GM12878 (cell line): ENCODE data around the gene B3GALT5. TPM values are rescaled to one million over a fixed set of nuclear protein-coding genes. Genes with fewer than 3 reads are reported as not detected.

Source experiments
- ATAC-seq: fragments of 200-7000 bp; cut with Tn5 transposase; 3 replicates; pipeline ENCODE4 v1.9.1; 2020; ENCODE audit warnings: mild to moderate bottlenecking, moderate library complexity
- BruUV-seq: library from RNA; stranded (reverse); fragments of 400-500 nt; replicated peaks from 2 replicates; lab custom pipeline; 2021; lab: Mats Ljungman, UMichigan
- CTCF ChIA-PET: fragments of 300-600 bp; sonication (Branson Sonifier 250); formaldehyde crosslinking; extraction: SDS; loops from one replicate; lab custom pipeline; 2021; ENCODE audit warnings: inconsistent platforms; lab: Yijun Ruan, JAX
- POLR2A ChIA-PET: fragments of 350-600 bp; formaldehyde crosslinking; extraction: SDS; loops from one replicate; lab custom pipeline; 2021; ENCODE audit warnings: inconsistent platforms; lab: Charles Lee
- RAD21 ChIA-PET: fragments of 300-600 bp; sonication (Branson Sonifier 250); formaldehyde crosslinking; loops from one replicate; lab custom pipeline; 2023; ENCODE audit warnings: antibody characterized with exemption; ENCODE audit not compliant: unreplicated experiment; lab: Charles Lee
- SMC1A ChIA-PET: fragments of 300-600 bp; sonication (Branson Sonifier 250); formaldehyde crosslinking; loops from one replicate; lab custom pipeline; 2023; ENCODE audit not compliant: unreplicated experiment, uncharacterized antibody; lab: Charles Lee
- DNase-seq: peaks from one replicate; pipeline ENCODE4 v3.0.0-alpha.2; 2011; ENCODE audit warnings: low read depth, low spot score
- FAIRE-seq: peaks from 3 replicates; lab custom pipeline; 2011; peaks lifted over from hg19 to GRCh38; lab: Jason Lieb, UNC
- H2AFZ ChIP-seq: 2 replicates; pipeline ENCODE4 v1.6.0; 2011; ENCODE audit warnings: low read depth, low read length, control low read depth; ENCODE audit not compliant: control insufficient read depth
- H3K27ac ChIP-seq: 2 replicates; pipeline ENCODE4 v1.5.1; 2011; ENCODE audit warnings: control low read depth; ENCODE audit not compliant: control insufficient read depth, insufficient read depth
- H3K27me3 ChIP-seq, 2 experiments: replicated peaks in 1 of 2; 2 replicates each; pipeline versions ENCODE4 v1.6.0 to v1.6.1; 2011; ENCODE audit warnings: low read length in 1 of 2; ENCODE audit not compliant: control insufficient read depth in 2 of 2, insufficient read depth in 2 of 2
- H3K36me3 ChIP-seq, 2 experiments: 2 replicates each; pipeline ENCODE4 v1.5.1; 2011; ENCODE audit warnings: low read length in 1 of 2; ENCODE audit not compliant: control insufficient read depth in 2 of 2, insufficient read depth in 2 of 2
- H3K4me1 ChIP-seq: 2 replicates; pipeline ENCODE4 v1.6.1; 2011; ENCODE audit warnings: mild to moderate bottlenecking, low read length, moderate library complexity, mixed read lengths; ENCODE audit not compliant: control insufficient read depth, insufficient read depth
- H3K4me2 ChIP-seq: 2 replicates; pipeline ENCODE4 v1.6.0; 2011; ENCODE audit warnings: control low read depth; ENCODE audit not compliant: control insufficient read depth, insufficient read depth
- H3K4me3 ChIP-seq: fragments of 200-600 bp; sonication (generic); 2 replicates; pipeline ENCODE4 v1.5.1; 2016
- H3K79me2 ChIP-seq: 2 replicates; pipeline ENCODE4 v1.6.0; 2011; ENCODE audit warnings: low read length; ENCODE audit not compliant: control insufficient read depth, insufficient read depth
- H3K9ac ChIP-seq: 2 replicates; pipeline ENCODE4 v1.8.0; 2011; ENCODE audit warnings: low read length, control low read depth, mixed read lengths; ENCODE audit not compliant: control insufficient read depth, insufficient read depth
- H3K9me3 ChIP-seq: replicated peaks from 3 replicates; pipeline ENCODE4 v1.5.1; 2011; ENCODE audit warnings: mild to moderate bottlenecking, low read length; ENCODE audit not compliant: control insufficient read depth, insufficient read depth
- H4K20me1 ChIP-seq: 2 replicates; pipeline ENCODE4 v1.6.0; 2011; ENCODE audit not compliant: control insufficient read depth, insufficient read depth
- EED ChIP-seq: sonication (generic); IDR thresholded peaks from 2 replicates; pipeline ENCODE4 v1.6.1; 2016; ENCODE audit warnings: antibody characterized with exemption, low read depth
- FOXM1 ChIP-seq: IDR thresholded peaks from 2 replicates; pipeline ENCODE4 v1.6.1; 2012; ENCODE audit warnings: low read depth, mild to moderate bottlenecking, inconsistent platforms, low read length, moderate library complexity
- LARP7 ChIP-seq: fragments of 450-650 bp; IDR thresholded peaks from 2 replicates; pipeline ENCODE4 v1.6.1; 2017; ENCODE audit warnings: mild to moderate bottlenecking
- POU2F2 ChIP-seq: IDR thresholded peaks from 3 replicates; pipeline ENCODE4 v1.6.1; 2011; ENCODE audit warnings: low read depth, mild to moderate bottlenecking, low read length, borderline replicate concordance
- RAD51 ChIP-seq: fragments of 450-650 bp; IDR thresholded peaks from 2 replicates; pipeline ENCODE4 v1.6.1; 2016; ENCODE audit warnings: moderate library complexity, mild to moderate bottlenecking, inconsistent platforms
- TCF12 ChIP-seq: IDR thresholded peaks from 2 replicates; pipeline ENCODE4 v1.6.1; 2011; ENCODE audit warnings: low read depth, mild to moderate bottlenecking, low read length
- ZNF384 ChIP-seq: IDR thresholded peaks from 2 replicates; pipeline ENCODE4 v1.6.1; 2012; ENCODE audit warnings: low read depth, mild to moderate bottlenecking, low read length, improper control_type of control experiment, borderline replicate concordance
- WGBS: methylation state at CpG from one replicate; pipeline ENCODE4 v1.1.6; 2016; ENCODE audit warnings: low lambda C conversion rate; ENCODE audit not compliant: insufficient replicate concordance, insufficient coverage; ENCODE audit errors: missing lambda C conversion rate; 5-methylcytosine and 5-hydroxymethylcytosine counted together
- in situ Hi-C: fragments of 300-500 bp; cut with MboI; formaldehyde crosslinking; loops from 9 replicates; pipeline ENCODE4 v1.14.3; 2018; ENCODE audit warnings: mixed read lengths
- intact Hi-C: fragments of 100-400 bp; cut with micrococcal nuclease; formaldehyde crosslinking; loops from one replicate; pipeline ENCODE4 v1.14.2; 2022; ENCODE audit not compliant: unreplicated experiment
- polyA plus RNA-seq, 11 experiments: library from polyadenylated mRNA; depleted of rRNA in 4 of 11; unstranded in 6 of 11; stranded (reverse) in 5 of 11; fragments of >200 nt; fragmentation: Nextera tagmentation in 4 of 11; fragmentation: Illumina TruSeq in 1 of 11; extraction: Ambion mirVana in 4 of 11; extraction: Trizol in 1 of 11; gene quantifications; 1 replicate in 1 of 11; 2 replicates in 10 of 11; pipeline versions ENCODE4 v1.2.1 to v1.2.3, GENCODE V29; 2011 to 2016; ENCODE audit warnings: inconsistent platforms in 2 of 11, missing spikeins in 2 of 11, low read depth in 1 of 11
- total RNA-seq, 4 experiments: library from RNA; depleted of rRNA in 3 of 4; stranded (reverse); fragments of >200 nt in 3 of 4; fragmentation: Illumina TruSeq in 1 of 4; extraction: Trizol in 1 of 4; gene quantifications; 2 replicates each; pipeline versions ENCODE4 v1.2.1 to v1.2.3, GENCODE V29; 2013 to 2021
- TF ChIP-seq, protein P1 (sequence below): fragments of 450-650 bp; IDR thresholded peaks from 2 replicates; pipeline ENCODE4 v1.6.1; 2017; ENCODE audit warnings: low read depth, mild to moderate bottlenecking, moderate library complexity
- TF ChIP-seq, protein P2 (sequence below): fragments of 450-650 bp; formaldehyde crosslinking; IDR thresholded peaks from 2 replicates; pipeline ENCODE4 v1.5.0; 2022; ENCODE audit warnings: mild to moderate bottlenecking, missing genetic modification characterization
- TF ChIP-seq, protein P3 (sequence below): fragments of 450-650 bp; conservative IDR thresholded peaks from 2 replicates; pipeline ENCODE4 v1.6.1; 2017; ENCODE audit warnings: mild to moderate bottlenecking, moderate library complexity

The B3GALT5 gene
- total and polyA plus RNA-seq, 10 of the 15 experiments (the other 5 are each of a cell fraction or from before 2014, with no cell fraction given) = 0.03 to 0.04 TPM; not detected in 8

DNA sequence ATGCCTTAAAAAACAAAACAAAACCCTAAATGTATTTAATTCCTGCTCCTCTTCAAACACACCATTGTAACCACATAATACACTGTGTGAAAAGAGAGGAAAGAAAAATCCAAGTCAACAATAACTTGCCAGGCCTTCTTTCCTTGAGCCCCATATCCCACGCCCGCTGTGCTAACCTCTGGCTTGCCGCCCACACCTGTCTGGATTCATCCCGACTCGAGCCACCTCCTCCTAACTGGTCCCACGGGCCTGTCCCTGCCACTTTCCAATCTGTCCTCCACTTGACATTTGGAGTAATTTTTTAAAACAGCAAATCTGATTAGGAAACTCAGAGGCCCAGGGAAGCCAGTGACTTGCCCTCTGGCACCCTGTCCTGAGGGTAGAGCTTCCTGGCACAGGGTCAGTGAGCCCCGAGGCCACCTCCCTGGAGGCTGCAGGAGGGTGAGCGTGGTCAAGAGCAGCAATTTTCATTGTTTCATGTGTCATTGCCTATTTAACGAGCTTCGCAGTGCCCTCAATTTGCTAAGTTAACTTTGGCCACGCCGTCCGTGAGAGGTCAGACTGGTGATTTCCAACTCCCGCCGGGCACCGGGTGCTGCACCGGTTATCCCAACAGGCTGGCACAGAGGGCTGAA lies 54.1 kb downstream of the B3GALT5 start (continued):
- TF ChIP-seq FOXM1 (no peak), LARP7 (no peak)

DNA sequence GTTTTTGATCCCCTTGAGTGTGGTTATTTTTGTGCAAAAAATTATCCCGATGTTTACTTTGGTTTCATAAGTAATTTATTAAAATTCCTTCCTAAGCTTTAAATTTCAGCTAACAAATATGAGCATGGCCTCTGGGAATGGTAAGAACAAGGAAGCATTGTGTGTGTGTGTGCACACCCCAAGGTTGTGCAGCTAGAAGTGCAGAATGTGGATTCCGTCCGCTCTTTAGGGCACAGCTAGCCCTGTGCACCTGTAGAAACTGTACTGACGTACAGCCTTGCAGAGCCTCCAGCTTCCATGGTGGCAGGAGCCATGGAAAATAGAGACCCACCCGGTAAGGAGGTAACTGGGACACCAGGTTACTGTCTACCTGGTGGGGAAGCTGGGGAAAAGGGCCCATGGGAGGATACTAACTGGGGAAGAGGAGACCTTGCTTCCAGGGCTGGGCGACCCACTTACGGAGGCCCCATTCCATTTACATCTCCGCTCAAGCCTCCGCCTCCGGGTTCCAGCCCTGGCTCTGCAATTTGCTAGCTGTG lies 54.7 kb downstream of the B3GALT5 start:
- H3K9me3 ChIP-seq = no peaks in the 10 kb centered on the region; the same call in 2 of the 3 replicates
- POLR2A ChIA-PET = no interaction called here
- no peaks in the 10 kb centered on the region for H3K36me3 ChIP-seq
- SMC1A ChIA-PET = no interaction called here
- no peak overlapping the region for H3K27ac ChIP-seq
- no peak overlapping the region for H2AFZ ChIP-seq
- no peaks in the 10 kb centered on the region for H3K79me2 ChIP-seq
- BruUV-seq = no TSS peak
- 60% methylated on average over 10 of the region's 10 CpGs for WGBS
- H3K4me1 ChIP-seq = no peaks in the 10 kb centered on the region
- H3K4me2 ChIP-seq = no peak overlapping the region
- CTCF ChIA-PET = interaction anchor here (0.8 kb wide), 1 partner anchor 57 kb away, joined by 3 read pairs; no protein-coding TSS in a partner anchor
- no peak for DNase-seq
- ATAC-seq = no peak
- in situ Hi-C loops (no loop called here), intact Hi-C loops (no loop called here)
- FAIRE-seq = no peak
- H3K9ac ChIP-seq = no peak overlapping the region
- RAD21 ChIA-PET = no interaction called here
- no peak overlapping the region for H3K4me3 ChIP-seq
- H4K20me1 ChIP-seq = no peaks in the 10 kb centered on the region
- no peaks in the 10 kb centered on the region for H3K27me3 ChIP-seq
- TF ChIP-seq, protein P1, sequence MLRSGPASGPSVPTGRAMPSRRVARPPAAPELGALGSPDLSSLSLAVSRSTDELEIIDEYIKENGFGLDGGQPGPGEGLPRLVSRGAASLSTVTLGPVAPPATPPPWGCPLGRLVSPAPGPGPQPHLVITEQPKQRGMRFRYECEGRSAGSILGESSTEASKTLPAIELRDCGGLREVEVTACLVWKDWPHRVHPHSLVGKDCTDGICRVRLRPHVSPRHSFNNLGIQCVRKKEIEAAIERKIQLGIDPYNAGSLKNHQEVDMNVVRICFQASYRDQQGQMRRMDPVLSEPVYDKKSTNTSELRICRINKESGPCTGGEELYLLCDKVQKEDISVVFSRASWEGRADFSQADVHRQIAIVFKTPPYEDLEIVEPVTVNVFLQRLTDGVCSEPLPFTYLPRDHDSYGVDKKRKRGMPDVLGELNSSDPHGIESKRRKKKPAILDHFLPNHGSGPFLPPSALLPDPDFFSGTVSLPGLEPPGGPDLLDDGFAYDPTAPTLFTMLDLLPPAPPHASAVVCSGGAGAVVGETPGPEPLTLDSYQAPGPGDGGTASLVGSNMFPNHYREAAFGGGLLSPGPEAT = no peak
- TF ChIP-seq ZNF384 (no peak), RAD51 (no peak), POU2F2 (no peak), TCF12 (no peak), EED (no peak)
- TF ChIP-seq, protein P2, sequence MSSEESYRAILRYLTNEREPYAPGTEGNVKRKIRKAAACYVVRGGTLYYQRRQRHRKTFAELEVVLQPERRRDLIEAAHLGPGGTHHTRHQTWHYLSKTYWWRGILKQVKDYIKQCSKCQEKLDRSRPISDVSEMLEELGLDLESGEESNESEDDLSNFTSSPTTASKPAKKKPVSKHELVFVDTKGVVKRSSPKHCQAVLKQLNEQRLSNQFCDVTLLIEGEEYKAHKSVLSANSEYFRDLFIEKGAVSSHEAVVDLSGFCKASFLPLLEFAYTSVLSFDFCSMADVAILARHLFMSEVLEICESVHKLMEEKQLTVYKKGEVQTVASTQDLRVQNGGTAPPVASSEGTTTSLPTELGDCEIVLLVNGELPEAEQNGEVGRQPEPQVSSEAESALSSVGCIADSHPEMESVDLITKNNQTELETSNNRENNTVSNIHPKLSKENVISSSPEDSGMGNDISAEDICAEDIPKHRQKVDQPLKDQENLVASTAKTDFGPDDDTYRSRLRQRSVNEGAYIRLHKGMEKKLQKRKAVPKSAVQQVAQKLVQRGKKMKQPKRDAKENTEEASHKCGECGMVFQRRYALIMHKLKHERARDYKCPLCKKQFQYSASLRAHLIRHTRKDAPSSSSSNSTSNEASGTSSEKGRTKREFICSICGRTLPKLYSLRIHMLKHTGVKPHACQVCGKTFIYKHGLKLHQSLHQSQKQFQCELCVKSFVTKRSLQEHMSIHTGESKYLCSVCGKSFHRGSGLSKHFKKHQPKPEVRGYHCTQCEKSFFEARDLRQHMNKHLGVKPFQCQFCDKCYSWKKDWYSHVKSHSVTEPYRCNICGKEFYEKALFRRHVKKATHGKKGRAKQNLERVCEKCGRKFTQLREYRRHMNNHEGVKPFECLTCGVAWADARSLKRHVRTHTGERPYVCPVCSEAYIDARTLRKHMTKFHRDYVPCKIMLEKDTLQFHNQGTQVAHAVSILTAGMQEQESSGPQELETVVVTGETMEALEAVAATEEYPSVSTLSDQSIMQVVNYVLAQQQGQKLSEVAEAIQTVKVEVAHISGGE (CRISPR knock-in tag) = no peak
- TF ChIP-seq, protein P3, sequence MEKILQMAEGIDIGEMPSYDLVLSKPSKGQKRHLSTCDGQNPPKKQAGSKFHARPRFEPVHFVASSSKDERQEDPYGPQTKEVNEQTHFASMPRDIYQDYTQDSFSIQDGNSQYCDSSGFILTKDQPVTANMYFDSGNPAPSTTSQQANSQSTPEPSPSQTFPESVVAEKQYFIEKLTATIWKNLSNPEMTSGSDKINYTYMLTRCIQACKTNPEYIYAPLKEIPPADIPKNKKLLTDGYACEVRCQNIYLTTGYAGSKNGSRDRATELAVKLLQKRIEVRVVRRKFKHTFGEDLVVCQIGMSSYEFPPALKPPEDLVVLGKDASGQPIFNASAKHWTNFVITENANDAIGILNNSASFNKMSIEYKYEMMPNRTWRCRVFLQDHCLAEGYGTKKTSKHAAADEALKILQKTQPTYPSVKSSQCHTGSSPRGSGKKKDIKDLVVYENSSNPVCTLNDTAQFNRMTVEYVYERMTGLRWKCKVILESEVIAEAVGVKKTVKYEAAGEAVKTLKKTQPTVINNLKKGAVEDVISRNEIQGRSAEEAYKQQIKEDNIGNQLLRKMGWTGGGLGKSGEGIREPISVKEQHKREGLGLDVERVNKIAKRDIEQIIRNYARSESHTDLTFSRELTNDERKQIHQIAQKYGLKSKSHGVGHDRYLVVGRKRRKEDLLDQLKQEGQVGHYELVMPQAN = no peak
